ENCODE measurements around the gene PPFIA3. TPM values are rescaled to one million over a fixed set of nuclear protein-coding genes. Genes with fewer than 3 reads are reported as not detected.

Gene PPFIA3
- total and polyA plus RNA-seq, 2 experiments from 2014 or later, result 25.4 to 29.7 TPM

DNA sequence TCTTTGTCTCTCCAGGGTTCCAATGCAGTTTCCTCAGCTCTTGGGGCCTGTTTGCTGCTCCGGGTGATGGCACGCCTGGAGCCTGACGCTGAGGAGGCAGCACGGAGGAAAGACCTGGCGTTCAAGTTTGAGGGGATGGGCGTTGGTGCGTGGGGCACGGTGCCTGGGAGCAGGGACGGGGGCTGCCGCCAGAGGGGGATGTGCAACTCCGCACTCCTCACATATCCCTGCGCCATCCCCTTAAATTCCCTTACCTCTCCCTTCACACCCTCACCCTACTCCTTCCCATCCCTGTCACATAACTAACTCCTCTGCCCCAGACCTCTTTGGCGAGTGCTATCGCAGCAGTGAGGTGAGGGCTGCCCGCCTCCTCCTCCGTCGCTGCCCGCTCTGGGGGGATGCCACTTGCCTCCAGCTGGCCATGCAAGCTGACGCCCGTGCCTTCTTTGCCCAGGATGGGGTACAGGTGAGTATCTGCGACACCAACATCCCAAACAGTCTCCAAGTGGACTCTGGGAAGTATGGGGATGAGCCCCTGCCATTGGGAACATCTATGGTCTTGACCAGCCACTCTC lies 69.4 kb downstream of the PPFIA3 start:
- Histone ChIP-seq H3K36me3 (ENCODE audit: insufficient read depth) (no peaks in the 10 kb centered on the region), H3K27me3 (ENCODE audit: insufficient read depth) (no peaks in the 10 kb centered on the region), H3K4me2 (peak overlapping the region; percentile 72), H3K4me1 (ENCODE audit: insufficient read depth) (peaks cover 5% of the 10 kb centered on the region; the same call in 1 of the 2 replicates), H2AFZ (peak overlapping the region; percentile 85), H3K4me3 (peak overlapping the region; percentile 38; the same call in 1 of the 2 replicates), H3K27ac (ENCODE audit: low read depth) (no peak overlapping the region), H3K79me2 (replicated peaks; ENCODE audit: insufficient read depth) (no peaks in the 10 kb centered on the region), H3K9me2 (ENCODE audit: insufficient read depth) (no peaks in the 10 kb centered on the region), H4K20me1 (replicated peaks; ENCODE audit: insufficient read depth) (no peaks in the 10 kb centered on the region), H3F3A (replicated peaks; ENCODE audit: low read depth) (no peaks in the 10 kb centered on the region)
- TF ChIP-seq, protein P1, sequence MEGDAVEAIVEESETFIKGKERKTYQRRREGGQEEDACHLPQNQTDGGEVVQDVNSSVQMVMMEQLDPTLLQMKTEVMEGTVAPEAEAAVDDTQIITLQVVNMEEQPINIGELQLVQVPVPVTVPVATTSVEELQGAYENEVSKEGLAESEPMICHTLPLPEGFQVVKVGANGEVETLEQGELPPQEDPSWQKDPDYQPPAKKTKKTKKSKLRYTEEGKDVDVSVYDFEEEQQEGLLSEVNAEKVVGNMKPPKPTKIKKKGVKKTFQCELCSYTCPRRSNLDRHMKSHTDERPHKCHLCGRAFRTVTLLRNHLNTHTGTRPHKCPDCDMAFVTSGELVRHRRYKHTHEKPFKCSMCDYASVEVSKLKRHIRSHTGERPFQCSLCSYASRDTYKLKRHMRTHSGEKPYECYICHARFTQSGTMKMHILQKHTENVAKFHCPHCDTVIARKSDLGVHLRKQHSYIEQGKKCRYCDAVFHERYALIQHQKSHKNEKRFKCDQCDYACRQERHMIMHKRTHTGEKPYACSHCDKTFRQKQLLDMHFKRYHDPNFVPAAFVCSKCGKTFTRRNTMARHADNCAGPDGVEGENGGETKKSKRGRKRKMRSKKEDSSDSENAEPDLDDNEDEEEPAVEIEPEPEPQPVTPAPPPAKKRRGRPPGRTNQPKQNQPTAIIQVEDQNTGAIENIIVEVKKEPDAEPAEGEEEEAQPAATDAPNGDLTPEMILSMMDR (conservative IDR thresholded peaks at IDR 0.05; ENCODE audit: low read depth in 2 of 2), result peak; percentile 50 to 62
- TF ChIP-seq, protein P2, sequence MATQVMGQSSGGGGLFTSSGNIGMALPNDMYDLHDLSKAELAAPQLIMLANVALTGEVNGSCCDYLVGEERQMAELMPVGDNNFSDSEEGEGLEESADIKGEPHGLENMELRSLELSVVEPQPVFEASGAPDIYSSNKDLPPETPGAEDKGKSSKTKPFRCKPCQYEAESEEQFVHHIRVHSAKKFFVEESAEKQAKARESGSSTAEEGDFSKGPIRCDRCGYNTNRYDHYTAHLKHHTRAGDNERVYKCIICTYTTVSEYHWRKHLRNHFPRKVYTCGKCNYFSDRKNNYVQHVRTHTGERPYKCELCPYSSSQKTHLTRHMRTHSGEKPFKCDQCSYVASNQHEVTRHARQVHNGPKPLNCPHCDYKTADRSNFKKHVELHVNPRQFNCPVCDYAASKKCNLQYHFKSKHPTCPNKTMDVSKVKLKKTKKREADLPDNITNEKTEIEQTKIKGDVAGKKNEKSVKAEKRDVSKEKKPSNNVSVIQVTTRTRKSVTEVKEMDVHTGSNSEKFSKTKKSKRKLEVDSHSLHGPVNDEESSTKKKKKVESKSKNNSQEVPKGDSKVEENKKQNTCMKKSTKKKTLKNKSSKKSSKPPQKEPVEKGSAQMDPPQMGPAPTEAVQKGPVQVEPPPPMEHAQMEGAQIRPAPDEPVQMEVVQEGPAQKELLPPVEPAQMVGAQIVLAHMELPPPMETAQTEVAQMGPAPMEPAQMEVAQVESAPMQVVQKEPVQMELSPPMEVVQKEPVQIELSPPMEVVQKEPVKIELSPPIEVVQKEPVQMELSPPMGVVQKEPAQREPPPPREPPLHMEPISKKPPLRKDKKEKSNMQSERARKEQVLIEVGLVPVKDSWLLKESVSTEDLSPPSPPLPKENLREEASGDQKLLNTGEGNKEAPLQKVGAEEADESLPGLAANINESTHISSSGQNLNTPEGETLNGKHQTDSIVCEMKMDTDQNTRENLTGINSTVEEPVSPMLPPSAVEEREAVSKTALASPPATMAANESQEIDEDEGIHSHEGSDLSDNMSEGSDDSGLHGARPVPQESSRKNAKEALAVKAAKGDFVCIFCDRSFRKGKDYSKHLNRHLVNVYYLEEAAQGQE (IDR thresholded peaks at IDR 0.05; ENCODE audit: unreplicated experiment), result no peak
- no peak for TF ChIP-seq STAT1 (IDR thresholded peaks at IDR 0.05; ENCODE audit: unreplicated experiment)
- H3K36me3 Mint-ChIP-seq (ENCODE audit: low read depth), result peaks cover 16% of the 10 kb centered on the region; the same call in 2 of the 3 replicates
- peaks cover 9% of the 10 kb centered on the region for H3K4me1 Mint-ChIP-seq
- H3K9me3 Mint-ChIP-seq, result peaks cover 7% of the 10 kb centered on the region; the same call in 2 of the 3 replicates
- peak; percentile 77 for DNase-seq (ENCODE audit: low spot score)
- peak; percentile 92 for ATAC-seq
- peaks cover 5% of the 10 kb centered on the region for H3K27me3 Mint-ChIP-seq (ENCODE audit: insufficient read depth, low read depth, poor library complexity)
- no peak overlapping the region for H3K27ac Mint-ChIP-seq
- H3K4me3 Mint-ChIP-seq, result no peak overlapping the region

DNA sequence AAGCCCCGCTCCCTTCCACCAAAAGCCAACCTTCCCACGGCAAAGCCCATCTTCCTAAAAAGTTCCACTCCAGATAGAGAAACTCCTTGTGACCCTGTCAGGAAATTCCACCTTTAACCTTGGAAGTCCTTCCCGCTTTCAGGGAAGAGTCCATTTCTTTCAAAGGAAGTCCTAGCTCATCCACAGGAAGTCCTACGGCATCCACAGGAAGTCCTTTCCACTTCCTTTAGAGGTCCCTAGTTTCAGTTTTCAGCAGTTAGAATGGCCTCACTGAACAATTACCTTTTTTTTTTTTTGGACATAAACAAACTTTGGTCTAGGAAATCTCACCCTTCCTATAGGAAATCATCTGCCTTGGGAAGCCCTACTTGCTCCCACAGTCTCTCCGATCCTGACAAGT lies 69.9 kb downstream of the PPFIA3 start:
- Mint-ChIP-seq H3K4me3 (no peak overlapping the region), H3K9me3 (peaks cover 3% of the 10 kb centered on the region; the same call in 1 of the 3 replicates), H3K36me3 (ENCODE audit: low read depth) (peaks cover 12% of the 10 kb centered on the region; the same call in 2 of the 3 replicates), H3K27ac (no peak overlapping the region), H3K27me3 (ENCODE audit: insufficient read depth, low read depth, poor library complexity) (peaks cover 4% of the 10 kb centered on the region), H3K4me1 (peaks cover 9% of the 10 kb centered on the region)
- Histone ChIP-seq H3K4me3 (peak overlapping the region; percentile 38; the same call in 1 of the 2 replicates), H3F3A (replicated peaks; ENCODE audit: low read depth) (no peaks in the 10 kb centered on the region), H3K4me1 (ENCODE audit: insufficient read depth) (peaks cover 5% of the 10 kb centered on the region; the same call in 1 of the 2 replicates), H2AFZ (no peak overlapping the region), H3K9me2 (ENCODE audit: insufficient read depth) (no peaks in the 10 kb centered on the region), H3K4me2 (no peak overlapping the region), H3K36me3 (ENCODE audit: insufficient read depth) (no peaks in the 10 kb centered on the region), H3K27me3 (ENCODE audit: insufficient read depth) (no peaks in the 10 kb centered on the region), H4K20me1 (replicated peaks; ENCODE audit: insufficient read depth) (no peaks in the 10 kb centered on the region), H3K79me2 (replicated peaks; ENCODE audit: insufficient read depth) (no peaks in the 10 kb centered on the region), H3K27ac (ENCODE audit: low read depth) (no peak overlapping the region)
- ATAC-seq, result no peak
- no peak for DNase-seq (ENCODE audit: low spot score)
- TF ChIP-seq POLR2AphosphoS5 (IDR thresholded peaks at IDR 0.05; ENCODE audit: low read depth) (no peak), EZH2phosphoT487 (IDR thresholded peaks at IDR 0.05; ENCODE audit: unreplicated experiment) (no peak), NANOG (IDR thresholded peaks at IDR 0.05; ENCODE audit: borderline replicate concordance) (no peak), EZH2 (IDR thresholded peaks at IDR 0.05; ENCODE audit: low read depth, unreplicated experiment) (no peak), JUNB (IDR thresholded peaks at IDR 0.05; ENCODE audit: unreplicated experiment) (no peak), ZNF331 (CRISPR knock-in tag; IDR thresholded peaks at IDR 0.05; ENCODE audit: low read depth) (no peak)
- TF ChIP-seq, protein P1 (conservative IDR thresholded peaks at IDR 0.05; ENCODE audit: low read depth in 2 of 2), result no peak
- TF ChIP-seq, protein P2 (IDR thresholded peaks at IDR 0.05; ENCODE audit: unreplicated experiment), result no peak
- TF ChIP-seq, protein P3, sequence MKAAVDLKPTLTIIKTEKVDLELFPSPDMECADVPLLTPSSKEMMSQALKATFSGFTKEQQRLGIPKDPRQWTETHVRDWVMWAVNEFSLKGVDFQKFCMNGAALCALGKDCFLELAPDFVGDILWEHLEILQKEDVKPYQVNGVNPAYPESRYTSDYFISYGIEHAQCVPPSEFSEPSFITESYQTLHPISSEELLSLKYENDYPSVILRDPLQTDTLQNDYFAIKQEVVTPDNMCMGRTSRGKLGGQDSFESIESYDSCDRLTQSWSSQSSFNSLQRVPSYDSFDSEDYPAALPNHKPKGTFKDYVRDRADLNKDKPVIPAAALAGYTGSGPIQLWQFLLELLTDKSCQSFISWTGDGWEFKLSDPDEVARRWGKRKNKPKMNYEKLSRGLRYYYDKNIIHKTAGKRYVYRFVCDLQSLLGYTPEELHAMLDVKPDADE (IDR thresholded peaks at IDR 0.05), result no peak
